GM12872 (cell line): ENCODE data around the gene EP300.

Experiments used
- TF ChIP-seq, protein P1 (sequence below): IDR thresholded peaks from 3 replicates; pipeline ENCODE4 v1.5.1; 2011; ENCODE audit warnings: low read depth, mild to moderate bottlenecking, low read length, moderate library complexity; ENCODE audit not compliant: insufficient read depth

Gene EP300

DNA sequence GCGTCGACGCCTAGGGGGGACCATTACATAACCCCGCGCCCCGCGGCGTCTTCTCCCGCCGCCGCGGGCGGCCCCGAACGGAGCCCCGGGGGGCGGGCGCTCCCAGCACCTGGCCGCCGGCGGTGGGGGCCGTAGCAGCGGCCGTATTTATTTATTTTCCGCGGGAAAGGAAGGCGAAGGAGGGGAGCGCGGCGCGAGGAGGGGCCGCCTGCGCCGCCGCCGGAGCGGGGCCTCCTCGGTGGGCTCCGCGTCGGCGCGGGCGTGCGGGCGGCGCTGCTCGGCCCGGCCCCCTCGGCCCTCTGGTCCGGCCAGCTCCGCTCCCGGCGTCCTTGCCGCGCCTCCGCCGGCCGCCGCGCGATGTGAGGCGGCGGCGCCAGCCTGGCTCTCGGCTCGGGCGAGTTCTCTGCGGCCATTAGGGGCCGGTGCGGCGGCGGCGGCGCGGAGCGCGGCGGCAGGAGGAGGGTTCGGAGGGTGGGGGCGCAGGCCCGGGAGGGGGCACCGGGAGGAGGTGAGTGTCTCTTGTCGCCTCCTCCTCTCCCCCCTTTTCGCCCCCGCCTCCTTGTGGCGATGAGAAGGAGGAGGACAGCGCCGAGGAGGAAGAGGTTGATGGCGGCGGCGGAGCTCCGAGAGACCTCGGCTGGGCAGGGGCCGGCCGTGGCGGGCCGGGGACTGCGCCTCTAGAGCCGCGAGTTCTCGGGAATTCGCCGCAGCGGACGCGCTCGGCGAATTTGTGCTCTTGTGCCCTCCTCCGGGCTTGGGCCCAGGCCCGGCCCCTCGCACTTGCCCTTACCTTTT lies at the start of gene EP300:
Gene EP300, plus strand, starts transcription at position 570 of the 795 bp plus-strand sequence. CDS start 413 bp downstream, outside the sequence.
- TF ChIP-seq, protein P1, sequence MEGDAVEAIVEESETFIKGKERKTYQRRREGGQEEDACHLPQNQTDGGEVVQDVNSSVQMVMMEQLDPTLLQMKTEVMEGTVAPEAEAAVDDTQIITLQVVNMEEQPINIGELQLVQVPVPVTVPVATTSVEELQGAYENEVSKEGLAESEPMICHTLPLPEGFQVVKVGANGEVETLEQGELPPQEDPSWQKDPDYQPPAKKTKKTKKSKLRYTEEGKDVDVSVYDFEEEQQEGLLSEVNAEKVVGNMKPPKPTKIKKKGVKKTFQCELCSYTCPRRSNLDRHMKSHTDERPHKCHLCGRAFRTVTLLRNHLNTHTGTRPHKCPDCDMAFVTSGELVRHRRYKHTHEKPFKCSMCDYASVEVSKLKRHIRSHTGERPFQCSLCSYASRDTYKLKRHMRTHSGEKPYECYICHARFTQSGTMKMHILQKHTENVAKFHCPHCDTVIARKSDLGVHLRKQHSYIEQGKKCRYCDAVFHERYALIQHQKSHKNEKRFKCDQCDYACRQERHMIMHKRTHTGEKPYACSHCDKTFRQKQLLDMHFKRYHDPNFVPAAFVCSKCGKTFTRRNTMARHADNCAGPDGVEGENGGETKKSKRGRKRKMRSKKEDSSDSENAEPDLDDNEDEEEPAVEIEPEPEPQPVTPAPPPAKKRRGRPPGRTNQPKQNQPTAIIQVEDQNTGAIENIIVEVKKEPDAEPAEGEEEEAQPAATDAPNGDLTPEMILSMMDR: peak; percentile 24; the same call in 1 of the 3 replicates

DNA sequence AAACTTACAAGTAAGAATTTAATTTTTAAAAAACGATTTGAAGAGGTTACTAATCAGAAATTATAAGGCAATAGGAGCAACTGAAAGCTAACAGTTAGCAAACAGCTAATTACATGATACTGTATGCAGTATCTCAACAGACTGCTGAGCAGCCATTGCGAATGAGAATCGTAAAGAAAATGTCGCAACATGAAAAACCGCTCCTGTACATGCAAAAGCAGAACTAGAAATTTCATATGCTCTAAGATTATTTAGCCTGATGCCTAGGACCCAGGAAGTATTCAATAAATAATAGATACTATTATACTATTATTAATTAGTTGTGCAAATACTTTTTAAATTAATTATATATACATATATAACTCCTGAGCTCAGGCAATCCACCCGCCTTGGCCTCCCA lies 48.7 kb upstream of the EP300 start:
- TF ChIP-seq, protein P1: no peak

DNA sequence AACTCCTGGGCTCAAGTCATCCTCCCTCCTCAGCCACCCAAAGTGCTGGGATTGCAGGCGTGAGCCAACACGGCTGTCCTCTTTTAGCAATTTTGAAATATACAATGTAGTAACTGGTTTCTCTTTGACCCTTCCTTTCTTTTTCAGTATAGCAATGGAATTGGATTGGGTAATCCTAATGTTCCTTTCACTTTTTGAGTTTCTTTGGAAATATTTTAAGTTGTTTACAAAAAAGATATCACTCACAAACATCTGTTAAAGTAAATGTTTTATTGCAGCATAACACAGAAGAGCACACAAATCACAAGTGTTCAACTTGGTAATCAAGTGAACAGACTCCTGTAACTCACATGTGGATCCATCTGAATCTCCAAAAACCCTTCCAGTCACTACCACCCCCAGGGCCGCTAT lies 44.6 kb upstream of the EP300 start:
- TF ChIP-seq, protein P1: no peak

DNA sequence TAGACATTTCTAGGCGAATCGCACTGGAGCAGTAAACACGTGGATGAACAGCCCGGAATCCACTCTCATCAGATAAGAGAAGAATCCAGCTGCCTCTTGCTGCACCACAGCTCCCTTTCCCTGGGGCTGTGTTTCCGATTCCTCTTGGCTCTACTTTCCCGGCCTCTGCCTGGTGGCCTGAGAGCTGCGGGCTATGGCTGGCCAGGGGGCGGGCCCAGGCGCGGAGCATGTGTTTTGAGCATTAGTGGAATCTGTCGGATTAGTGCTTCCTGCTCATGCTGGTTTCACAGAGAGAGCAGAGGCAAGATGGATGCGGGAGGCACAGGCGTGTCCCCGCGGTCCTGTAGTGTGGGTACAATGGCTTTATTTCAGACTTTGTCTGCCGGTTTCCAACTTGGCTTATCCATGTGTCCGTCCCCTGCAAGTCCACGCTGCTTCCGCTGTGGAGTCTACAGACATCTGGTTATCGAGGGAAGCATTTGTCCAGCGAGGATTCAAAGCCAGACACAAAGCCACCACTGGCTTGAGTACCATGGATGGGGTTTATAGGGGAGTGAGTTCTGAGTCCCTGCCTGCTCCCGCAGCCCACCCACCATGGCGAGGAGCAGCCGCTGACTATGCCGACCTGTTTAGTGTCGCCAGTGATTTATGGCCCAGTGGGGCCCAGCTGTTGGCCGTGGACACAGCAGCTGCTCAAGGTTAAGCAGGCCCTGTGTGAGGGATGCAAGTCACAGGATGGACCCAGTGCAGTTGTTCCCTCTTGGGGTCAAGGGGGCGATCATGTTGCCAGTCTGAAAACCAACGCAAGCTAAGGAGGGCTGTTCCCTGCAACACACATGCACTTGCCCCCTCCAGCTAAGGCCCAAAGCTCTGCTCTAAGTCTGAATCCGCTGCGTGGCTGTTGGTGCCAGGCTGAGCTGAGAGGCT lies 43.3 kb upstream of the EP300 start:
- TF ChIP-seq, protein P1: no peak

DNA sequence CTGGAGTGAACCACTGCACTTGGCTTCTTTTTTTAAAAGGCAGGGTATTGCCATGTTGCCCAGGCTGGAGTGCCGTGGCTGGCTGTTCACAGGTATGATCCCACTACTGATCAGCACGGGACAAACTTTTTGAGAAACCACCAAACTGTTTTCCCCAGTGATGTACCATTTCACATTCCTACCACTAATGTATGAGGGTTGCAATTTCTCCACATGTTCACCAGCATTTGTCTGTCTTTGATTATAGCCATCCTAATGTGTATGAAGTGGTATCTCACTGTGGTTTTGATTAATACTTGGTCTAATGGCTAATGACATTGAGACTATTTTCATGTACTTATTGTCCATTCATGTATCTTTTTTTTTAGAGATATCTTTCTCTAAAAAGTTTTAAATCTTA lies 41.5 kb upstream of the EP300 start:
- TF ChIP-seq, protein P1: no peak

DNA sequence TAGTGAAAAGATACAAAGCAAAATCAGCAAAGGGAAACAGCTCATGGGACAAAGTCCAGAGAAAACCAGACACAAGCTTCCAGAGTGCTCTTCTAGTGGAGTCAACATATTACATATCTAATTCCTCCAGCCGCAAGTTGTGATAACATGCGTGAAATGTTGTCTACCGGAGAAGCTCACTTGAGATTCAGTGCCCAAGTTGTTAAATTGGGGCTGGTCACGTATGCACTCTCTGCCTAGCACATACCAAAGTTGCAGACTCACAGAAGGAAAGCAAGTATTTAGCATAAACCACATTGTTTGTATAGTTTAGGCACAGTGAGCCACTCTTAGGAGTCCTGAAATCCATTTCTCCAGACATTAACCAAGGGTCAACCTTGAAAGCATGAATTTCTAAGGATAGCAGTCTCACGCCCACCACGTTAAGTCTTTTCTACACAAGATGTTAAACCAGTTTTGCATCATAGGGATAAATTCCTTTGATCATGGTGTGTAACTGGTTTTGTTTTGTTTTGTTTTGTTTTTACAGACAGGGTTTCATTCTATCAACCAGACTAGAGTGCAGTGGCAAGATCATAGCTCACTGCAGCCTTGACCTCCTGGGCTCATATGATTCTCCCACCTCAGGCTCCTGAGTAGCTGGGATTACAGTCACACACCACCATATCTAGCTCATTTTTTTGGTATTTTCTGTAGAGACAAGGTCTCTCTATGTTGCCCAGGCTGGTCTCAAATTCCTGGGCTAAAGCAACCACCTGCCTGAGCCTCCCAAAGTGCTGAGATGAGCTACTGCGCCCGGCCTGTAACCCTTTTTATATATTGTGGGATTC lies 39.5 kb upstream of the EP300 start:
- TF ChIP-seq, protein P1: no peak
